ENCODE measurements around the gene ELFN1.

The ELFN1 gene

GRCh38 chr7:1738956-1739355, 68.9 kb downstream of the ELFN1 start:
- in situ Hi-C loops (cut with MboI; ENCODE audit: low sequenced_read_pairs): no loop called here

- in situ Hi-C loops (cut with MboI; ENCODE audit: low sequenced_read_pairs): no loop called here
Measured at GRCh38 chr7:1739593-1739992, 69.5 kb downstream of the ELFN1 start.

- in situ Hi-C loops (cut with MboI; ENCODE audit: low sequenced_read_pairs): no loop called here
Measured at GRCh38 chr7:1740214-1740613, 70.1 kb downstream of the ELFN1 start.

GRCh38 chr7:1741246-1741645, 71.2 kb downstream of the ELFN1 start:
- in situ Hi-C loops (cut with MboI; ENCODE audit: low sequenced_read_pairs): no loop called here

GRCh38 chr7:1741751-1742554, 71.9 kb downstream of the ELFN1 start:
- in situ Hi-C loops (cut with MboI; ENCODE audit: low sequenced_read_pairs): no loop called here

GRCh38 chr7:1742555-1743303, 72.7 kb downstream of the ELFN1 start:
- in situ Hi-C loops (cut with MboI; ENCODE audit: low sequenced_read_pairs): no loop called here

GRCh38 chr7:1743481-1744230, 73.6 kb downstream of the ELFN1 start:
- in situ Hi-C loops (cut with MboI; ENCODE audit: low sequenced_read_pairs): no loop called here

GRCh38 chr7:1744296-1745017, 74.4 kb downstream of the ELFN1 start:
- in situ Hi-C loops (cut with MboI; ENCODE audit: low sequenced_read_pairs): no loop called here

- in situ Hi-C loops (cut with MboI; ENCODE audit: low sequenced_read_pairs): no loop called here
Measured at GRCh38 chr7:1745018-1745532, 75.0 kb downstream of the ELFN1 start.

DNA sequence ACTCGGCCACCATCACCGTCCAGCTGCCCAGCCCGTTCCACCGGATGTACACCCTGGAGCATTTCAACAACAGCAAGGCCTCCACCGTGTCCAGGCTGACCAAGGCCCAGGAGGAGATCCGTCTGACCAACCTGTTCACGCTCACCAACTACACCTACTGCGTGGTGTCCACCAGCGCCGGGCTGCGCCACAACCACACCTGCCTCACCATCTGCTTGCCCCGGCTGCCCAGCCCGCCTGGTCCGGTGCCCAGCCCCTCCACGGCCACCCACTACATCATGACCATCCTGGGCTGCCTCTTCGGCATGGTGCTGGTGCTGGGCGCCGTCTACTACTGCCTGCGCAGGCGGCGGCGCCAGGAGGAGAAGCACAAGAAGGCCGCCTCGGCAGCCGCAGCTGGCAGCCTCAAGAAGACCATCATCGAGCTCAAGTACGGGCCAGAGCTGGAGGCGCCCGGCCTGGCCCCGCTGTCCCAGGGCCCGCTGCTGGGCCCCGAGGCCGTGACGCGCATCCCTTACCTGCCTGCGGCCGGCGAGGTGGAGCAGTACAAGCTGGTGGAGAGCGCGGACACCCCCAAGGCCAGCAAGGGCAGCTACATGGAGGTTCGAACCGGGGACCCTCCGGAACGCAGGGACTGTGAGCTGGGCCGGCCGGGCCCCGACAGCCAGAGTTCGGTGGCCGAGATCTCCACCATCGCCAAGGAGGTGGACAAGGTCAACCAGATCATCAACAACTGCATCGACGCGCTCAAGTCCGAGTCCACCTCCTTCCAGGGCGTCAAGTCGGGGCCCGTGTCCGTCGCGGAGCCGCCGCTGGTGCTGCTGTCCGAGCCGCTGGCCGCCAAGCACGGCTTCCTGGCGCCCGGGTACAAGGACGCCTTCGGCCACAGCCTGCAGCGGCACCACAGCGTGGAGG, 75.8 kb downstream of the ELFN1 start:
- in situ Hi-C loops (cut with MboI; ENCODE audit: low sequenced_read_pairs): no loop called here

DNA sequence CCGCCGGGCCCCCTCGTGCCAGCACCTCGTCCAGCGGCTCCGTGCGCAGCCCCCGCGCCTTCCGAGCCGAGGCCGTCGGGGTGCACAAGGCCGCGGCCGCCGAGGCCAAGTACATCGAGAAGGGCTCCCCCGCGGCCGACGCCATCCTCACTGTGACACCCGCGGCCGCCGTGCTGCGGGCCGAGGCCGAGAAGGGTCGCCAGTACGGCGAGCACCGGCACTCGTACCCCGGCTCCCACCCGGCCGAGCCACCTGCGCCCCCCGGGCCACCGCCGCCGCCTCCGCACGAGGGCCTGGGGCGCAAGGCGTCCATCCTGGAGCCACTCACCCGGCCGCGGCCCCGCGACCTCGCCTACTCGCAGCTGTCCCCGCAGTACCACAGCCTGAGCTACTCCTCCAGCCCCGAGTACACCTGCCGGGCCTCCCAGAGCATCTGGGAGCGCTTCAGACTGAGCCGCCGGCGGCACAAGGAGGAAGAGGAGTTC, 76.5 kb downstream of the ELFN1 start:
- in situ Hi-C loops (cut with MboI; ENCODE audit: low sequenced_read_pairs): no loop called here

- in situ Hi-C loops (cut with MboI; ENCODE audit: low sequenced_read_pairs): no loop called here
Measured at GRCh38 chr7:1747004-1747801, 77.1 kb downstream of the ELFN1 start.

- in situ Hi-C loops (cut with MboI; ENCODE audit: low sequenced_read_pairs): no loop called here
Measured at GRCh38 chr7:1748076-1748838, 78.2 kb downstream of the ELFN1 start.

DNA sequence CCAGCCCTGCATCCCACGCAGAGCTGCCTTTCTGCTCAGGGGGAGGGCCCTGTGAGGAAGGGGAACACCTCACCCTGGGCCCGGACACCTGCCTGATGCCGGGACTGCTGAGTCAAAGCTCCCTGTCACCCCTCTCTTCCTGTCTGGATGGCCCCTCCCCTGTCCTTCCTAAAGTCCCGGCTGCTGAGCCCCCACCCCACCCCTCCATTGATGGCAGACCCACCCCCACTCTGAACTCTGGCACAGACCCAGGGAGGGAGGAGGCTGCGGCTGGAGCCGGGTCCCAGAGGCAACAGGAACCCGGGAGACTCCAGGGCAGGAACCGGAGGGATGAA, 78.7 kb downstream of the ELFN1 start:
- in situ Hi-C loops (cut with MboI; ENCODE audit: low sequenced_read_pairs): no loop called here

GRCh38 chr7:1749351-1749863, 79.3 kb downstream of the ELFN1 start:
- in situ Hi-C loops (cut with MboI; ENCODE audit: low sequenced_read_pairs): no loop called here

DNA sequence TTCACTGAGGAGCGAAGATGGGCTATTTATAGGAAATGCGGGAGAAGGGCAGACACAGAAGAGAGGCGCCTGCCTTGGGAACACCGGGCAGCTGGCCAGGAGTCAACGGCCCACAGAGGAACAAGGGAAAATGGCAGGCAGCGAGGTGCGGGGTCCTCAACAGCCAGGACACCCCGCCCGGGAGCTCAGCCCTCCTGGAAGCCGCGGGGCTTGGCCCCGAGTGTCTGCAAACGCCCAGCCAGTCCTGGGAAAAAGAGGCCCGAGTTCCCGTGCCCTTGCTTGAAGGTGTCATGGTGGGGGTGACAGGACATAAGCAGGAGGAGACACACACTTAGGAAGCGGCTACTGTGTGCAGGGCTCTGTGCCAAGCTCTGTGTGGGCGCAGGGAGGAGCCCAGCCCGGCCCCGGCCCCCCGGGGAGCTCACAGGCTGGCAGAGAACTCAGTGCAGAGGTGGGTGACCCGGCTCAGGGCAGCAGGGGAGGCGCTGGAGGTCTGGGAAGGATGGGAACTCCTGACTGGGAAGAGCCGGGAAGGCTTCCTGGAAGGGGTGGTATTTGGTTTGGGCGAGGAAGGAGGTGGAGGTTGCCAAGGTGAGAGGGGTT, 79.9 kb downstream of the ELFN1 start:
- in situ Hi-C loops (cut with MboI; ENCODE audit: low sequenced_read_pairs): no loop called here

- in situ Hi-C loops (cut with MboI; ENCODE audit: low sequenced_read_pairs): no loop called here
Measured at GRCh38 chr7:1750541-1751021, 80.5 kb downstream of the ELFN1 start.

All from HL-60/S4 (cell line).